Heart left ventricle (tissue), 13 donors: ENCODE results near the gene MEGF10.

Experiments
- CTCF ChIP-seq, 12 donors: fragments of 200-600 bp; sonication (generic) in 4 of 12; IDR thresholded peaks; one replicate each; pipeline versions ENCODE4 v1.5.0 to v1.8.0; 2018 to 2022; ENCODE audit warnings: antibody characterized with exemption in 12 of 12, mild to moderate bottlenecking in 5 of 12
- POLR2A ChIP-seq, 2 donors: fragments of 450-650 bp; IDR thresholded peaks; one replicate each; pipeline ENCODE4 v1.6.1; 2017; ENCODE audit warnings: antibody characterized with exemption in 2 of 2, mild to moderate bottlenecking in 2 of 2, moderate library complexity in 2 of 2
- donor health status: ischemic (EF 13 %, LVEDD 7.1; RV severe dilation, severe dysfunction).
- donor health status: DM: no; HTN: yes; CAD: no.
- donor health status: DM: no; HTN: no; CAD: no.
- donor health status: ischemic (EF 25% LVEDD 6.9; RV normal size, moderate dysfunction).
- donor health status: ischemic (EF 25% LVEDD 5.7; RV mildly dilated, moderate dysfunction).
- donor health status: ischemic (EF 35%, LVEDD 5.7; RV mildly dilated, moderate dysfunction).
- donor health status: nonischemic (EF 11% LVEDD 7.7; RV severe dilation, severe dysfunction).
- donor health status: DM: yes; HTN: yes; CAD: no.
- donor health status: PGD.
- donor health status: ischemic (EF 29% LVEDD 5.4; RV normal size, mild dysfunction).
- donor health status: nonischemic (EF 23%, LVEDD 6.1; RV moderate dilation, normal function).

GRCh38 chr5:127303404-127303803, 12.8 kb downstream of the MEGF10 start:
- TF ChIP-seq CTCF (IDR thresholded peaks at IDR 0.05) (no peak), POLR2A (IDR thresholded peaks at IDR 0.05) (no peak)
